ENCODE results near the gene ZNF652.

GRCh38 chr17:49254066-49254465 lies 108.0 kb downstream of the ZNF652 start:
- no peak for TF ChIP-seq POLR2A (IDR thresholded peaks at IDR 0.05; ENCODE audit: low read depth, low read length)
- TF ChIP-seq SPI1 (IDR thresholded peaks at IDR 0.05; ENCODE audit: low read depth, low read length) = no peak
- no peak for TF ChIP-seq POLR2AphosphoS5 (IDR thresholded peaks at IDR 0.05; ENCODE audit: low read depth, low read length)
- no peak for TF ChIP-seq PAX5 (IDR thresholded peaks at IDR 0.05; ENCODE audit: insufficient read depth, low read length, severe bottlenecking)
- TF ChIP-seq TAF1 (IDR thresholded peaks at IDR 0.05; ENCODE audit: low read depth, low read length) = no peak
- no peak for TF ChIP-seq POU2F2 (IDR thresholded peaks at IDR 0.05; ENCODE audit: low read depth, low read length)
